HG03354 (cell line): ENCODE data around the gene ELP2.
"Not testable (repeated sequence)": the region's sequence is repeated elsewhere in the genome, so short reads cannot be mapped to it uniquely, and the experiment has no call there.

Experiments
- ATAC-seq: cut with Tn5 transposase; IDR thresholded peaks from one replicate; pipeline ENCODE4 v1.9.1; 2021; ENCODE audit warnings: mild to moderate bottlenecking; ENCODE audit not compliant: unreplicated experiment, poor library complexity, severe bottlenecking

The ELP2 gene

DNA sequence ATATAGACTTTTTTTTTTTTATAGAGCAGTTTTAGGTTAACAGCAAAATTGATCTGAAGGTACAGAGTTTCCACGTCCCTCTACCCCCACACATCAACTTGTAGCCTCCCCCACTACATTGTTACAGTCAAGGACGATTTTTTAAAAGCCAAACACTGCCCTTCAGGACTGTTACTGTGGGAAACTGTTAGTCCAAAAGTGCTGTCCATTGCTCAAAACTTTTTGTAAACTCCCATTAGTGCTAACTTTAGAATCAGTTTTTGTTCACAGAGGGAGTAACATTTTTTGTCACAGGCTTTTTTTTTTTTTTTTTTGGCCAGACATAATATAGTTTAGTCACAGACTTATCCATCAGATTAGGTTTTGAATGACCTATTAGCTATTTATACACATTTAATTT, 24.1 kb downstream of the ELP2 start:
- no peak for ATAC-seq

DNA sequence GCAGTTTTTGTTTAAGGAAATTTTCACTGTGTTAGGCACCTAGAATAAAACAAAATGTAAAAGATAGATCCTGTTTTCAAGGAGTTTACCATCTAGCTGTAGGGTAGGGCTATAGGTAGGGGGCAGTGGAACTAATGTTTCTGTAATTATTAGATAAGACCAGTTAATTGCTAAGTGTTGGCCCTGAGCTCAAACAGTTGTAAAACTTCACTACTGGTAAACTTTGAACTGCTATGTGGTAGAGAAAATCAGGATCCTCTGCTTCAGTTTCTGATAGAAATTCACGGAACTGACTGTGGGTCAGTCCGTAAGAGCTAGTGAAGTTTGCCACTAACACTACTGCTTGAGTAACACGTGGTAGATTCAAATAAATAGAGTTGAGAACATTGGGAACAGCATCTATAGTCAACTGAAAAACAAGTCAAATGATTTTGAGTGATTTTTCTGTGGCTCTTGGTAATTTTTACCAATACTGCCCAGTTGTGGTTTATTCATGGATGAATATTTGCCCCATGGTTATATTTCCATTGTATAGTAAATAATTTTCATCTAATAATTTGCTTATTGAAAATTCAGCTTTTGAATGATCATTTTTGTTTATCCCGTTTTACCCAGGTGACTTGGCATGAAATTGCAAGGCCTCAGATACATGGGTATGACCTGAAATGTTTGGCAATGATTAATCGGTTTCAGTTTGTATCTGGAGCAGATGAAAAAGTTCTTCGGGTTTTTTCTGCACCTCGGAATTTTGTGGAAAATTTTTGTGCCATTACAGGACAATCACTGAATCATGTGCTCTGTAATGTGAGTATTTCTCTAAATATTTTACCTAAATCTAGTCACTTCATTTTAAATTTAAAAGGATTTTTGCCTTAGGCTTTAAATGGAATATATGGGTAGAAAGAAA, 26.4 kb downstream of the ELP2 start:
- ATAC-seq, result no peak

DNA sequence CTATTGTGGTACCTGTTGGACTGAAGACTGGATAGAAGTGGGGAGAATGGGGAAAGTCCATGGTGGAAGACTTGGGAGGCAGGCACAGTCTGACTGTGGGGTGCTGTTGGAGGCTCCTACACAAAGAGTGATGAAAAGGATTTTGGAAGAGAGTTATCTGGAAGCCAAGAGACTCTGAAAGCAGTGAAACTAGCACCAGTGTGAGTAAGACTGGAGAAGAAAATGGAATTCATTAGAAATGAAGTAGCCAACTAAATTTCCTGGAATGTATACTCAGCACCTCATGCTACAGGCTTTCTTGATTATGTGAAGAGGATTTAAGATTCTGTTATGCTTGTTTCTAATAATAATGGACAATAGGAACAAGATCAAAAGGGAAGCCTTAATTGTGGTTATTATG, 27.7 kb downstream of the ELP2 start:
- ATAC-seq, result no peak

DNA sequence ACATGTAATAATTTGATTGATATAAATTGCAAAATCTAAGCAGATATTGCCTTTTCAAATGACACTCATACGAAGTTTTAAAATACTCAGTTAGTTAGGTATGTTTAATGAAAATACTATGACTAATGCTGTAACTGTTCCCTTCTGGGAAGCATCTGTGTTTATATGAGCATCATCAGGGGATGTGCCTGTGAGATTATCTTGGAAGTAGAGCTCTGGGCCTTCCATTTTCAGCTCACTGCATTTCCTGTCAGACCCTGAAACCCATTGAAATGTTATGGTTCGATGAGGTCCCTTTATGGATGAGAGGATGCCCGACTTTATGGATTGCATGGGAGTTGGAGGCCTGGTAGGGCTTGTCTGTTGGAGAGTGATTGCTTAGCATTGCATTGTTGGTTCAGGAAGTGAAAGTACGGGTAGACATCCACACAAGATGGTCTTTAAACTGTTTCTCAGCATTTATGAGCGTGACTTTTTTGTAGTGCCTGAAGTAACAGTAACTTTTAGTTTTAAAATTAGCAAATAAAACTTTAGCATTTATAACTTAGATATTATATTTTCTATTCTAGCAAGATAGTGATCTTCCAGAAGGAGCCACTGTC, 28.7 kb downstream of the ELP2 start:
- ATAC-seq, result no peak

DNA sequence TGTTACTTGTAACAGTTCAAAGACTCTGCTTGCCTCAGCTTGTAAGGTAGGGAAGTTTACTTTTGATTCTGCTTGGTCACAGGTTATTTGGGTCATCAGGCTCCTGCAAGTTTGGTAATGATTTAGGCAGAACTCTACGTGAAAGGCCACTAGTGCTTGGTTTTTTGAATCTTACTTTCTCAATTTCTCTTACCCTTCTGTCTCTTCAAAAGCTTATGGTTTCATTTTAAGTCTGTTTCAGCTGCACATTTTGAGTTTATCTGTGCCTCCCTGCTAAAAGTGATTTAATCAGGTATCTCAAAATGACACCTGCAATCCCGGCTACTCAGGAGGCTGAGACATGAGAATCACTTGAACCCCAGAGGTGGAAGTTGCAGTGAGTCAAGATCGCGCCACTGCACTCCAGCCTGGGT, 31.3 kb downstream of the ELP2 start:
- ATAC-seq, result no peak

DNA sequence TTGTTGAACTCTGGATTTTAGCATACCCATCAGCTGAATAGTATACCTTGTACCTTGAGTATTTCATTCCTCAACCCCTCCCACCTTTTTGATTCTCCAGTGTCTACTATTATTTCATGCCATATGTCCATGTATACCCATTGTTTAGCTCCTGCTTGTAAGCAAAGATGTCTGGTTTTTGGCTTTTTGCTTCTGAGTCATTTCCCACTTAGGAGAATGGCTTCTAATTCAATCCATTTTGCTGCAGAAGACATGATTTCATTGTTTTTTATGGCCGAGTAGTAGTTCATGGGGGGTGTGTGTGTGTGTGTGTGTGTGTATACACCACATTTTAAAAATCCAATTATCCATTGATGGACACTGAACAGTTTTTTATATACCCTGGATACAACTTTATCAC, 33.3 kb downstream of the ELP2 start:
- ATAC-seq, result no peak

DNA sequence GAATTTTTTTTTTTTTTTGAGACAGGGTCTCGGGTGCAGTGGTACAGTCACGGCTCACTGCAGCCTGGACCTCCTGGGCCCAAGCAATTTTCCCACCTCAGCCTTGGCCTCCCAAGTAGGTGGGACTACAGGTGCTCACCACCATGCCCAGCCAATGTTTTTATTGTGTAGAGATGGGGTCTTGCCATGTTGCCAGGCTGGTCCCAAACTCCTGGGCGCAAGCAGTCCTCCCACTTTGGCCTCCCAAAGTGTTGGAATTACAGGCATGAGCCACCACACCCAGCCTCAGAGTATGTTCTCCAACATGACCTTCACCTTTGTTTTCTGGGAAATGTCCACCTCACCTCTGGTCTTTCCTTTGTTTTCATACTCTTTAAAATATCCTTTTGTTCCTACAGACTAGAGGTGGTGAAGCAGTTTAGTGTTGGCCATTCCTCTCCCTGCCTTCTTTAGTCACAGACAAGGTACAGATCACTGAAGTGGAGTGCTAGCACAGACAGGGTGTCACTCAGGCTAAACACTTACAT, 38.1 kb downstream of the ELP2 start:
- ATAC-seq, result no peak

DNA sequence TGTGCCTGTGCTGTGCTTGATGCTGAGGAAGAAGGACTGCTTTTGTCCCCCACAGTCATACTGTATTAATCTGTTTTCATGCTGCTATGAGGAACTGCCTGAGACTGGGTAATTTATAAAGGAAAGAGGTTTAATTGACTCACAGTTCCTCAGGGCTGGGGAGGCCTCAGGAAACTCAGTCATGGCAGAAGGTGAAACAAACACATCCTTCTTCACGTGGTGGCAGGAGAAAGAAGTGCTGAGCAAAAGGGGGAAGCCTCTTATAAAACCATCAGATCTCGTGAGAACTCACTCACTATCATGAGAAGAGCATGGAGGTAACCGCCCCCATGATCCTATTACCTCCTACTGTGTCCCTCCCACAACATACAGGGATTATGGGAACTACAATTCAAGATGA, 38.6 kb downstream of the ELP2 start:
- ATAC-seq, result not testable (repeated sequence)

DNA sequence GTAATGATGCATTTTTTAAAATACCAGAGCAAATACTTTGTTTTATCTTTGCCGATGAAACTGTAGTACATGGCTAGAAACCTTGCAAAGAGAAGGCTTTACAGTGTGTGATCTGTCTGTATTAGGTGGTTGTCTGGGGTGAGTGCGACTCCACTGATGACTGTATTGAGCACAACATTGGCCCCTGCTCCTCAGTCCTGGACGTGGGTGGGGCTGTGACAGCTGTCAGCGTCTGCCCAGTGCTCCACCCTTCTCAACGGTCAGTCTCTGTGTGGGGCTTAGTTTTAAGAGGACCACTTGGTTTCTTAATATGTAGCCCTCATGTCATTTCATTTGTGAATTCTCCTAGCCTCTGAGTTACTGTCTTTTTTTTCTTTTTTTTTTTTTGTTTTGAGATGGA, 40.2 kb downstream of the ELP2 start:
- ATAC-seq, result no peak

DNA sequence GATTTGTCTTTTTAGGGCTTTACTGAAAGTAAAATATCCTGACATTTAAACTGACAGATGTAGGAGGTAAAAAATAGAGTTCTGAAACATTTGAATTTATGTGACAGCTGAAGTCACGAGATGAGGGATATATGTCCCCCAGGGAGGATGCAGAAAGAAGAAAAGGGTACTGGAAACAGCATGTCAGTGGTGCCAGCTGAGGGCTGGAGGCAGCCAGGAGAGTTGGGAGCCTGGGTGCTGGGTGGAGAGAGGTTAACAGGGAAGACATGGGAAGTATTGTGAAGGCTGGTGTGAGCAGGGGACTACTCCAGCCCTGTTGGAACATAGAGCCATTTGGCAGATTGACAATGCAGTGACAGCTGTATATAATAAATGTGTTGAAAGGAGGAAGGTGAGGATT, 45.8 kb downstream of the ELP2 start:
- ATAC-seq, result no peak

DNA sequence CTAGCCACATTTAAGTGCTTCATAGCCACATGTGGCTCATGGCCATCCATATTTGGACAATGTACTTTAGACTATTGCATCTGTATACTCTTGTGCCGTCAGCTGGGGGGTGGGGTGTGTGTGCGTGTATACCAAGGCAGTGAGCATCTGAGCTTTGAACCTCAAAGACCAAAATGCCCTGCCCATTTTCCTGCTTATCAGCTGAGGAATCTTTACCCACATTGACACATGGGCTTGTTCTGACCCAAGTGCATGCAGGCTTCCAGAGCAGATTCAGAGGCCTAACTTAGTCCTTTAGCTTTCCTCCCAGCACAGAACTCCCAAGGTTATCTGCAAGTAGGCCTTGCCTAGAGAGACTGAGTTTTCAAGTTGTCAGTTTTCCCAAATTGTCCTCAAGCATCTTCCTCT, 46.5 kb downstream of the ELP2 start:
- no peak for ATAC-seq

DNA sequence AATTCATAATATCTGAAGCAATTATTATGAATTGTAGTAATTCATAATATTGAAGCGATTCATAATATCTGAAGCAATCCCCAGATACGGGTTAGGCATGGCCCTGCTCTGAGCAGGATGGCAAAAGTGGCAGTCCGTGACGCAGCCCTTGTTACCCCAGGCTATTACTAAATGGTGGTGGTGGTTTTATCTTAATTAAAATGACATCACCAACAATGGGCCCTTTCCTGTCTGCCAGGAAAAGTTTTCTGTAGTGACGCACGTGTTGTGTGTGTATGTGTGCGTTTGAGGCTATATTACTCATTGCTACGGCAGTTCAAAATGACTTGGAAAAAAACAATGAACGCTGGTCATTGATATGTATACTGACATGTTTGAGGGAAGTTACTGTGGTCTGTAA, 47.0 kb downstream of the ELP2 start:
- no peak for ATAC-seq

DNA sequence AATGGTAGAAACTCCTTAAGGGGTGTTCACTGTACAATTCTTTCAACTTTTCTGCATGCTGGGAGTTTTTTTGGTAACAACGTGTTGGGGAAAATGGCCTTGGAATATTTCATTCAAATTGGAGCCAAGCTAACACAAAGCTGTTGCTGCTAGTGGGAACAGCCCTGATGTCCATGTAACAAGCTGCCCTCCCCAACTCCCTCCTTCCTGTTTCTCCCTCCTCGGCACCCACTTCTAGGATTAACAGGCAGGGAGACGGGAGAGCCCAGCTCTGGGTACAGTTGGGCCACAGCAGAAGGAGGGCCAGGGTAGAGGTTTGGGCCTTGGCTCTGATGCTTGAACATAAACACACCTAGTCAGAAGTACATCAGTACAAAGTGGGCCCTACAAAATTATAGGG, 48.2 kb downstream of the ELP2 start:
- no peak for ATAC-seq

DNA sequence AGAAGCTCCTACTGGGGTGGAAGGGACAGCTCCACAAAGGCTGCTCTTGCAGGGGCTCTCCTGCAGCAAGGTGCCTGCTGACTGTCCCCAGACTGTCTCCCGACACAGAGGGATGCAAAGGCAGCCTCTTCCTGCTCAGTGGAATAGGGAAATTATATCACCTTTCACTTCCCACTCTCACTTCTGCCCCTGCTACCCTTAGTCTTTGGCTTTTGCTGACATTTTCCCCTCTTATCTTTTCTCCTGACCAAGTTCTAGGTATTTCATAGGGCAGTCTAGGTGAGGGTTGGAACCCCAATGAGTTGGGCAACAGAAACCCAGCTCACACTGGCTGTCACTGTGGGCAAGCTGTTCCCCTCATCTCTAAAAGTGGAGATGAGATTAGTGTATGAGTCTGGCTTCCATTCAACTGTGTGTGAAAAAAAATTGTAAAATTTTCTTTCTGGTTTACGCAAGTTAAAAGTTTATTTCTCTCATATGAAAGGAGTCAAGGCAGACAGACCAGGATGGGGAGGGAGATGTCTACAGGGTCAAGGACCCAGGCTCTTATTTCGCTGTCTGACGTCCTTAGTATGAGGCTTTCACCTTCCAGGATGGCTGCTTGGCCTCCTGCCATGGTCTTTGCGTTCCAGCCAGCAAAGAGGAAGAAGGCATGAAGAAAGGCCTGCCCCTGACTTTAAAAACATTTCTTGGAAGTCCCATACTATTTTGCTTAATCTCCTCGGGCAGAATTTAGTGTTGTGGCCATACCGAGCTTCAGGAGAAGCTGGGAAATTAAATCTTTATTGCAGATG, 50.1 kb downstream of the ELP2 start:
- ATAC-seq, result no peak

DNA sequence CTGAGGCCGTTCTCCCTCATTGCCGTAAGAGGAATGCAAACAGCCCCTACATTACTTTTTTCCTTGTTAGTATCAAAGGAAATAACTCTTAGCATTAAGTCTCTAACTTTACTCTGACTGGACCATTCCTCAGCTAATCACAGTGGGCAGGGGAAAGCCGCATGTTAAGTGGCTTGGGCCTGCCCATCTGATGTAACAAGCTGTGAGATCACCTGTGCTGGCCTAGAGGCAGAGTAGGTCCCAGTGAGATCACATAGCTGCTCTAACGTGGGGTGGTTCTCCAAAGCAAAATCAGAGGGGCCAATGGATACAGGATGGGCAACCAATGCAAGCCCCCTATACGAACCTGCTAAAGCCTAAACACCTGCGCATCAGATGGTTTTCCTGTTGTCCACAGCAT, 51.7 kb downstream of the ELP2 start:
- no peak for ATAC-seq

DNA sequence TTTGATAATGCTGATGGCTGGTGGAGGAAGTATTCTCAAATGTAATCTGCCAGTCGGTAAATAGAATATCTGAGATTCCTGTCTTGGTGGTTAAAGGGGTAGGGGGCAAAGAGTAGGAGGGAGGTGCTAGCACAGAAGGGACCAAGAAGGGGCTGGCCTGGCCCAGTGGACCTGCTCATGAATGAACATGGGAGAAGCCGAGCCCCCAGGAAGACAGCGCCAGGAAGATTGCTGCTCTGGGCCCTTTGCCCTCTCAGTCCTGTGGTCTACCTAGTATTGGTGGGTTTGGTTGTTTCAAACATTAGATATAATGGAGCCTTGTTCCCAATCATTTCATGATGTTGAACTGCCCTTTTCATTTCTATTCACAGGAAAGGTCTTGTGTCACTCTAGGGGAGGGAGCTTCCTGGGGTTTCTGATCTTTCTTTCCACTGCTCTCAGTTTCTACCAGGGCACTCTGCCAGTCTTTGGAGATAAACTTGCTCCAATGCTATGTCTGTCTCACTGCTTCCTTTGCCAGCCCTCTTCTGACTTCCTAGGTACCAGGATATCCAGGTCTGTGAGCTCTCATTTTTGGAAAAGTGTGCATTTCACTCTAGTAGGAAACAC, 52.3 kb downstream of the ELP2 start:
- no peak for ATAC-seq

DNA sequence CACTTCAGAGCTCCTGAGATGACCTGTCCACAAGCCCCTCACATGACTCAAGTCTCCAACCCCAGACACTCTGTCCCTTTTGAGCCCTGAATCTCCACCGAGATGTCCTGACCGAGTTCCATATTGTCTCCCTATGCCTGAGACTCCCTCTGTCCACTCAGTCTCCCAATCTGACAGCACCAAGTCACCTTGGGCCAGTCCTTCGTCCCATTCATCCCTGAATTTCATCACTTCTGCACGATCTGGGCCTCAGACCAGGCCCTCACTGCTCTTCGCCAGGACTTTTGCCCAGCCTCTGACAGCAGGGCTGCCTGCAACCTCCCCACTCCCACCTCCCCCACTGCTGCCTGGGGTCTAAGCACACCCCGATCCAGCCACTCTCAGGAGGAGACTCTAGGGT, 53.3 kb downstream of the ELP2 start:
- ATAC-seq, result no peak

DNA sequence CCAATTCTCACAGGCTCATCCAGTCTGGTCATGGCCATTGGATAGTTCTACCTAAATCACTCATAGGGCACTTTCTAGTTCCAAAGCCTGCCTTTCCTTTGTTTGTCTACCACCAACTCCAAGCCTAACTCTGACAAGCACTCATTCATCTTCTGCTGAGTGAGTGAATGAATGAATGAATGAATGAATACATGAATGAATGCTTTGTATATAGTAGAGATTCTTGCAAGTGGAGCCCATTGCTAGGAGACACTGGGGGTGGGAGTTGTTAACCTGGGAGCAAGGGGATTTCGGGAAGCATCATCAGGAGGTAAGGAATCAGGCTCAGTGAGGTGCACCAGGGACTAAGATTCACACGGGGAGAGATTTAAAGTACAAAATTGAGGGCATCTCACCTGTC, 54.3 kb downstream of the ELP2 start:
- no peak for ATAC-seq

DNA sequence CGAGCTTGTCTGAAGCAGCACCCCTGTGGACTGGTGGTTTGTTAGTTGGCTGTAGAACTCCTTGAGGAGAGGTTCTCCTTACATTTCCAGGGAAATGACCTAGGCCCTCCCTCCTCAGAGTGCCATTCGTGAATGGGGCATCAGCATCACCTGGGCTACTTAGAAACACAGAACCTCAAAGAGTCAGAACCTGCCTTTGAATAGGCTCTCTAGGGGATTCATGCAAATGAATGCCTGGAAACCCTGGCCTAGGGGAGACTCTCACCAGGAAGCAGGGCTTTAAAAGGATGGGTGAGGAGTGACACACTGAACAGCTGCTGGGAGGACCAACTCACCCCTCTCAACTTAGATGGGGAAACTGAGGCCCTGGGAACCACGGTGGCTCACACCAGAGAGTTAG, 55.5 kb downstream of the ELP2 start:
- peak; percentile 52 for ATAC-seq

DNA sequence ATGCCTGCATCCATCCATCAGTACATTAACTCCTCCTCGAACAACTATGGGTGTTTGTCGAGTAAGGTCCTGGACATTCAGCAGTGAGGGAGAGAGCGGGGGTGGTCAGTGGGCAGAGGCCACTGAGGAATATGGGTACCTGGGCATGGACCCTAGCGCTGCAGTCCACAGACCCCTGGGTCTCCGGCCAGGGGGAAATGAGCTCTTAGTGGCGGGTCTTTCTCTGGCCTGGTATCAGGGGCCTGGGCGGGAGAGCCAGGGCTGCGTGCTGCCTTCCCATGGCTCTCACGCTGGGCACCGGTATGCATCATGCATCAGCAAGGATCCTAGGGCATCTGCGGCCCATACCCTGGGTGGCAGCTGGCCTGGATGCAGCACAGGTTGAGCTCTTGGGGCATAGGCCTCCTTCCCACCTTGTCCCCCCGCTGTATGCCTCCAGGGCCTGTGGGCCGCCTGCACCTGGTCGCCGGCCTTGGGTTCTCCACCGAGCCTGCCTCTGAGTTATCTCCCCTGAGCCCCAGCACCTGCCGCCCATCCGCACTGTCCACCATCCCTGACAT, 56.3 kb downstream of the ELP2 start:
- no peak for ATAC-seq
